Stomach (tissue), 4 donors: ENCODE results near the gene RINL.

Experiments used
- POLR2A ChIP-seq, 4 donors: fragments of 450-650 bp; IDR thresholded peaks; one replicate each; pipeline ENCODE4 v1.6.1; 2016; ENCODE audit warnings: antibody characterized with exemption in 4 of 4, control low read depth in 2 of 4, mild to moderate bottlenecking in 1 of 4, moderate library complexity in 1 of 4
- TF ChIP-seq, protein P1 (sequence below), 7 experiments: fragments of 450-650 bp in 4 of 7; fragments of 200-600 bp in 3 of 7; sonication (generic) in 3 of 7; IDR thresholded peaks; one replicate each; pipeline ENCODE4 v1.5.1; 2016 to 2019; ENCODE audit warnings: antibody characterized with exemption in 7 of 7, control low read depth in 2 of 7, mild to moderate bottlenecking in 1 of 7

DNA sequence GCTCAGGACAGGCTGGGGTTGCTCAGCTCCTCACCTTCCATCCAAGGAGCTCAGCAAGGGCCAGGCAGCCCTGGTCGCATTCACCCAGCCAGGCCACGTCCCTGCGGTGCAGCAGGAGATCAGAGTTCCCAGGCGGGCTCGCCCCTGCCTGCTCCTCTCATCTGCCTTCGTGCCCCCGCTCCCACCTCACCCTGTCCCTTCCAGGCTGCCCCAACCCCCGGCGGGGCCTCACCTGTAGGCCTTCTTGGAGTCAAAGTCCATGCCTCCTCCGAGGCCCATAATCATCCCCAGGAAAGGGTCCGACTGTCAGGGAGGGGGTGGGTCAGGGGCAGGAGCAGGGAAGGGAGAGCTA, 1.3 kb upstream of the RINL start:
- TF ChIP-seq, protein P1, sequence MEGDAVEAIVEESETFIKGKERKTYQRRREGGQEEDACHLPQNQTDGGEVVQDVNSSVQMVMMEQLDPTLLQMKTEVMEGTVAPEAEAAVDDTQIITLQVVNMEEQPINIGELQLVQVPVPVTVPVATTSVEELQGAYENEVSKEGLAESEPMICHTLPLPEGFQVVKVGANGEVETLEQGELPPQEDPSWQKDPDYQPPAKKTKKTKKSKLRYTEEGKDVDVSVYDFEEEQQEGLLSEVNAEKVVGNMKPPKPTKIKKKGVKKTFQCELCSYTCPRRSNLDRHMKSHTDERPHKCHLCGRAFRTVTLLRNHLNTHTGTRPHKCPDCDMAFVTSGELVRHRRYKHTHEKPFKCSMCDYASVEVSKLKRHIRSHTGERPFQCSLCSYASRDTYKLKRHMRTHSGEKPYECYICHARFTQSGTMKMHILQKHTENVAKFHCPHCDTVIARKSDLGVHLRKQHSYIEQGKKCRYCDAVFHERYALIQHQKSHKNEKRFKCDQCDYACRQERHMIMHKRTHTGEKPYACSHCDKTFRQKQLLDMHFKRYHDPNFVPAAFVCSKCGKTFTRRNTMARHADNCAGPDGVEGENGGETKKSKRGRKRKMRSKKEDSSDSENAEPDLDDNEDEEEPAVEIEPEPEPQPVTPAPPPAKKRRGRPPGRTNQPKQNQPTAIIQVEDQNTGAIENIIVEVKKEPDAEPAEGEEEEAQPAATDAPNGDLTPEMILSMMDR (IDR thresholded peaks at IDR 0.05), result no peak
- no peak for TF ChIP-seq POLR2A (IDR thresholded peaks at IDR 0.05)
